Superior temporal gyrus (tissue), 1 donor: ENCODE results near the gene EGLN3.
"Not testable (repeated sequence)": the region's sequence is repeated elsewhere in the genome, so short reads cannot be mapped to it uniquely, and the experiment has no call there.

Experiments used
- DNase-seq: peaks from one replicate; pipeline ENCODE4 v3.0.0-alpha.2; 2016; ENCODE audit errors: extremely low spot score

The EGLN3 gene

GRCh38 chr14:33938131-33938949 is 12.5 kb downstream of the EGLN3 start:
- DNase-seq, result peak; percentile 44

GRCh38 chr14:33936391-33936790 is 14.5 kb downstream of the EGLN3 start:
- no peak for DNase-seq

- DNase-seq, result no peak
Observed at GRCh38 chr14:33934938-33935337, 15.9 kb downstream of the EGLN3 start.

- no peak for DNase-seq
Observed at GRCh38 chr14:33934043-33934750, 16.7 kb downstream of the EGLN3 start.

GRCh38 chr14:33933386-33933933 is 17.4 kb downstream of the EGLN3 start:
- DNase-seq, result no peak

GRCh38 chr14:33932576-33933345 is 18.1 kb downstream of the EGLN3 start:
- DNase-seq, result no peak

GRCh38 chr14:33932033-33932432 is 18.8 kb downstream of the EGLN3 start:
- DNase-seq, result no peak

GRCh38 chr14:33931461-33931860 is 19.4 kb downstream of the EGLN3 start:
- no peak for DNase-seq

GRCh38 chr14:33930439-33930838 is 20.4 kb downstream of the EGLN3 start:
- DNase-seq, result no peak

GRCh38 chr14:33929799-33930408 is 21.0 kb downstream of the EGLN3 start:
- no peak for DNase-seq

GRCh38 chr14:33928895-33929294 is 22.0 kb downstream of the EGLN3 start:
- DNase-seq, result no peak

- no peak for DNase-seq
Observed at GRCh38 chr14:33927944-33928343, 22.9 kb downstream of the EGLN3 start.

- not testable (repeated sequence) for DNase-seq
Observed at GRCh38 chr14:33926967-33927366, 23.9 kb downstream of the EGLN3 start.

GRCh38 chr14:33925946-33926345 is 24.9 kb downstream of the EGLN3 start:
- no peak for DNase-seq

- DNase-seq, result no peak
Observed at GRCh38 chr14:33925235-33925634, 25.6 kb downstream of the EGLN3 start.

GRCh38 chr14:33924566-33925100 is 26.2 kb downstream of the EGLN3 start:
- DNase-seq, result no peak

GRCh38 chr14:33922125-33922524 is 28.7 kb downstream of the EGLN3 start:
- no peak for DNase-seq

- no peak for DNase-seq
Observed at GRCh38 chr14:33918256-33918655, 32.6 kb downstream of the EGLN3 start.

GRCh38 chr14:33917661-33918060 is 33.2 kb downstream of the EGLN3 start:
- no peak for DNase-seq

GRCh38 chr14:33916663-33917565 is 34.0 kb downstream of the EGLN3 start:
- DNase-seq, result no peak
